T-helper 17 cell (primary cell): ENCODE results near the gene S100A3. TPM values are rescaled to one million over a fixed set of nuclear protein-coding genes. Genes with fewer than 3 reads are reported as not detected.
"Not testable (repeated sequence)": the region's sequence is repeated elsewhere in the genome, so short reads cannot be mapped to it uniquely, and the experiment has no call there.

Source experiments
- ATAC-seq: fragments of 150-1000 bp; cut with Tn5 transposase; 2 replicates; pipeline ENCODE4 v1.10.0; 2021; ENCODE audit warnings: mild to moderate bottlenecking, moderate library complexity
- DNase-seq, 3 donors: peaks; one replicate each; pipeline versions ENCODE4 v3.0.0 to v3.0.0-alpha.2; 2020 to 2021
- H3K9me3 ChIP-seq: one replicate; pipeline ENCODE4 v1.7.0; 2013; ENCODE audit warnings: low read length, mild to moderate bottlenecking; ENCODE audit not compliant: control insufficient read depth, poor library complexity, severe bottlenecking
- H3K27ac Mint-ChIP-seq: one replicate; pipeline ENCODE4 v1.8.0; 2022; ENCODE audit warnings: mild to moderate bottlenecking, moderate library complexity, mixed read lengths
- H3K27me3 Mint-ChIP-seq: one replicate; pipeline ENCODE4 v1.8.0; 2022; ENCODE audit warnings: mixed read lengths
- H3K36me3 Mint-ChIP-seq: one replicate; pipeline ENCODE4 v1.8.0; 2022; ENCODE audit warnings: low read depth, mixed read lengths
- H3K4me1 Mint-ChIP-seq: one replicate; pipeline ENCODE4 v1.8.0; 2022; ENCODE audit warnings: mild to moderate bottlenecking, mixed read lengths
- H3K4me3 Mint-ChIP-seq: one replicate; pipeline ENCODE4 v1.8.0; 2022; ENCODE audit warnings: mild to moderate bottlenecking, moderate library complexity, mixed read lengths
- total RNA-seq, 4 donors: library from RNA in 2 of 4; stranded (reverse) in 2 of 4; gene quantifications; one replicate each; pipeline ENCODE4 v1.2.3 and lab custom pipeline; 2022 to 2026

S100A3 gene
- total RNA-seq, 2 donors from 2014 or later = not detected

DNA sequence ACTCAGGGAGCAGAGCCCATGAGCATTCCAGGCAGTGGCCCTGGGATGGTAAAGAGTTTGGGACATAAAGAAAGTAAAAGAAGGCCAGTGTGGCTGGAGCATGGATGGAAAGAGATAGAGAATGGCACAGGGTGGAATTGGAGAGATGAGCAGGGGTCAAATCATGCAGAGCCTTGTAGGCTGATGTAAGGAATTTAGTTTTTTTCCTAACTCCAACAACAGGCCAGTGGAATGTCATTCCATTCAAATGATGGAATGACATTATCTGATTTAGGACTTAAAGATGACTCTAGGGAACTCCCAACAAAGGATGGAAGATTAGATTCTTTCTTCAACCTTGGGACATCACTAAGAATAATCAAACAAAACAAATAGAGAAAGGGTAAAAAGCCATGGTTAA lies 29.4 kb upstream of the S100A3 start:
- Mint-ChIP-seq H3K27me3 (peaks cover 22% of the 10 kb centered on the region), H3K27ac (no peak overlapping the region), H3K4me1 (peaks cover 6% of the 10 kb centered on the region), H3K4me3 (no peak overlapping the region), H3K36me3 (peaks cover 3% of the 10 kb centered on the region)
- no peaks in the 10 kb centered on the region for H3K9me3 ChIP-seq
- ATAC-seq = no peak
- DNase-seq = no peak

DNA sequence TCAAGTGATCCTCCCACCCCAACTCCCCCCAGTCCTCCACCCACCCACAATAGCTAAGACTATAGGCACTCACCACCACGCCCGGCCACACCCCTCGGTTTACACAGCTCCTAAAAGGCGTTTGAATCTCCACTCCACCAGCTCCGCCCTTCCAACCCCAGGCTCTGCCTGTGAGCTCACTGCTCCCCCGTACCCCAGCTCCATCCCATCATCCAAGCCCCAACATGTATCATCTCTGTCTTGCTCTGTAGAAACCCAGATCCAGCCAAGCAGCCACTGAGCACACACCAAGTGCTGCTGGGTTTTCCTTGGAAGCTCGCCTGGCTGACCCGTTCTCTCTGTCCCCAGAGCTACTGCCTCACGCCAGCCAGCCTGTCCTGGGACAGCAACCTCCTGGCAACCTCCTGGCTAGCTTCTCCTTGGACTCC lies 28.6 kb upstream of the S100A3 start:
- Mint-ChIP-seq H3K4me1 (peaks cover 12% of the 10 kb centered on the region), H3K27me3 (peaks cover 22% of the 10 kb centered on the region), H3K4me3 (no peak overlapping the region), H3K36me3 (peaks cover 3% of the 10 kb centered on the region), H3K27ac (no peak overlapping the region)
- no peaks in the 10 kb centered on the region for H3K9me3 ChIP-seq
- no peak for DNase-seq
- no peak for ATAC-seq

DNA sequence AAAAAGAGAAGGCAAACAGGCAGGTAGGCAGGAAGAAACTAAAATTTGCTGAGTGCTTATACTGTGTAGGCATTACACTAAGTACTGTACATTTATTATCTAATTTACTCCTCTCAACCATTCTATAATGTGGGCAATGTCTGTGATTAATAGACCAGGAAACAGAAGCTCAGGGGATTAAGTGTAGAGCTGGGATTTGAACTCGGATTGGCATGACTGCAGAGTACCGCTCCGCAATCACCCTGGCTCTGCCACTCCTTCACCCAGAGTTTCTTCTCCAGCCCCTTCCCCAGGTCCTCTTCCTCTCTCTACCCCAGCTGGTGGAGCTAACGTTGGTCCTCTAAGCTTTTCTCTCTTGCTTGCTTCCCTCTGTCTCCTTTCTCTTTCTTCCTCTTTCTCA lies 28.1 kb upstream of the S100A3 start:
- ATAC-seq = no peak
- H3K4me1 Mint-ChIP-seq = peaks cover 13% of the 10 kb centered on the region
- peaks cover 22% of the 10 kb centered on the region for H3K27me3 Mint-ChIP-seq
- no peak overlapping the region for H3K4me3 Mint-ChIP-seq
- H3K27ac Mint-ChIP-seq = peak overlapping the region; percentile 54
- no peak for DNase-seq
- no peaks in the 10 kb centered on the region for H3K9me3 ChIP-seq
- H3K36me3 Mint-ChIP-seq = peaks cover 3% of the 10 kb centered on the region

DNA sequence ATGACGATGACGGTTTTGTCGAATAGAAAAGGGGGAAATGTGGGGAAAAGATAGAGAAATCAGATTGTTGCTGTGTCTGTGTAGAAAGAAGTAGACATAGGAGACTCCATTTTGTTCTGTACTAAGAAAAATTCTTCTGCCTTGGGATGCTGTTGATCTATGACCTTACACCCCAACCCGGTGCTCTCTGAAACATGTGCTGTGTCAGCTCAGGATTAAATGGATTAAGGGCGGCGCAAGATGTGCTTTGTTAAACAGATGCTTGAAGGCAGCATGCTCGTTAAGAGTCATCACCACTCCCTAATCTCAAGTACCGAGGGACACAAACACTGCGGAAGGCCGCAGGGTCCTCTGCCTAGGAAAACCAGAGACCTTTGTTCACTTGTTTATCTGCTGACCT lies 26.4 kb upstream of the S100A3 start:
- not testable (repeated sequence) for H3K4me3 Mint-ChIP-seq, H3K27ac Mint-ChIP-seq, H3K9me3 ChIP-seq, ATAC-seq, DNase-seq, H3K36me3 Mint-ChIP-seq
- Mint-ChIP-seq H3K27me3 (peaks cover 22% of the 10 kb centered on the region), H3K4me1 (peaks cover 15% of the 10 kb centered on the region)

DNA sequence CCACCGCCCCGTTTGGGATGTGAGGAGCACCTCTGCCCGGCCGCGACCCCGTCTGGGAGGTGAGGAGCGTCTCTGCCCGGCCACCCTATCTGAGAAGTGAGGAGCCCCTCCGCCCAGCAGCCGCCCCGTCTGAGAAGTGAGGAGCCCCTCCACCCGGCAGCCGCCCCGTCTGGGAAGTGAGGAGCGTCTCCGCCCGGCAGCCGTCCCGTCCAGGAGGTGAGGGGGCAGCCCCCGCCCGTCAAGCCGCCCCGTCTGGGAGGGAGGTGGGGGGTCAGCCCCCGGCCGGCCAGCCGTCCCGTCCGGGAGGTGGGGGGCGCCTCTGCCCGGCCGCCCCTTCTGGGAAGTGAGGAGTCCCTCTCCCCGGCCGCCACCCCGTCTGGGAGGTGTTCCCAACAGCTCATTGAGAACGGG lies 26.0 kb upstream of the S100A3 start:
- Mint-ChIP-seq H3K4me1 (peaks cover 16% of the 10 kb centered on the region), H3K27me3 (peaks cover 22% of the 10 kb centered on the region)
- H3K36me3 Mint-ChIP-seq, H3K9me3 ChIP-seq, H3K27ac Mint-ChIP-seq, H3K4me3 Mint-ChIP-seq, DNase-seq, ATAC-seq: not testable (repeated sequence)

DNA sequence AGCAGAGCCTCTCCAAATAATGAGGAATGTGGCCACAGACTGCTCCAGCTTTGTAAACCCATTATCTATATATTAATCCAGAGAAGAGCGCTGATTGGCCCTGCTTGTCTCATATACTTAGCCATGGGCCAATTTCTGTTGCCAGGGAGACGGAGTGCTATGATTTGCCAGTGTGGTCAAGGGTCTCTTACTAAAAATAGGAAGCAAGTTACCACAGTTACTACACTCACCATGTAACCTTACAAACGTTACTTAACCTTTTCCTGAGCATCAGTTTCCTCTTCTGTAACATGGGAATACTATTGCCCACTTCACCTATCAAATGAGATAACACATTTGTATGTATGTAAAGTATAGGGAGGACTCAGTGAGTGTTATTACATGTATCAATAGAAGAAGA lies 24.3 kb upstream of the S100A3 start:
- H3K27me3 Mint-ChIP-seq = peaks cover 11% of the 10 kb centered on the region
- no peak for DNase-seq
- no peak overlapping the region for H3K4me3 Mint-ChIP-seq
- H3K9me3 ChIP-seq = no peaks in the 10 kb centered on the region
- H3K27ac Mint-ChIP-seq = peak overlapping the region; percentile 2
- no peak for ATAC-seq
- peaks cover 22% of the 10 kb centered on the region for H3K4me1 Mint-ChIP-seq
- peaks cover 3% of the 10 kb centered on the region for H3K36me3 Mint-ChIP-seq

DNA sequence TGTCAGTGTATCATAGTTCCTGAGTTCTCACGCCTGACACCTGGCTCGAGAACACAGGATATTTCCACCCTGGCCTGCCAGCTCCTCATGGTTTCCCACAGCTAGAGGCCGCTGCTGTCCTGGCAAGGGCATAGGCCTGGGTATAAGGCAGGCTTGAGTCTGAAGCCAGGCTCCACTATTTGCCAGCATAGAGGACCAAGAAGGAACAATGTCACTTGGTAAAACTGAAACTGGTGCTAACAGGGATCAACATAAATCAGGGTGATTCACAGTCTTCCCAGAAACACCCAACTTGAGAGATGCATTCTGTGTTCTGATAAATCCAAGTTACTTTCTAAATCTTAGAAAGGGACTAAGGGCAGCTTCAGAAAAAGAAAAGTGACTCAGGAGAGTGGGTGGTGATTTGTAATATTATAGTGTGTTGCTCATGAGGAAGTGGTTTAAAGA lies 23.5 kb upstream of the S100A3 start:
- no peak overlapping the region for H3K4me3 Mint-ChIP-seq
- no peaks in the 10 kb centered on the region for H3K36me3 Mint-ChIP-seq
- peak overlapping the region; percentile 2 for H3K27ac Mint-ChIP-seq
- no peaks in the 10 kb centered on the region for H3K9me3 ChIP-seq
- peaks cover 22% of the 10 kb centered on the region for H3K4me1 Mint-ChIP-seq
- ATAC-seq (peak; percentile 90), DNase-seq (peak in 2 of 3 donors; percentile 14 to 38)
- H3K27me3 Mint-ChIP-seq = peaks cover 3% of the 10 kb centered on the region

DNA sequence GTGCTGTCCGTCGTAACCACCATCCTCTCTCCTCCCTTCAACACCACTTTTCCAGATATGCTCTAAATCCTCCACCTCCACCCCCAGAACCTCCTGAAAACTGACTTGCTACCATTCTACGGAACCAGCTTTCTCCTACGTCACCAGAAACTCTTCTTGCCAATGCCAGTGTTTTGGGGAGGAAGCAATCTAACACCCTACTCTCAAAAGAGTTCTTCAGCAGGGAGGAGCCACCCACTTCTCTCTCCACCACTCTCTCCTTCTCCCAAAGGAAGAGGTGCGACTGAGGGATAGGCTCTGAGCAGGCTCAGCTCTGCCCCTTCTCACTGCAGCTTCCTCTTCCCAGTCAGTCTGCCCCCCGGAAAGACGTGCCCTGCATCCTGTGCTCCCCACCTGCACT lies 22.6 kb upstream of the S100A3 start:
- Mint-ChIP-seq H3K4me3 (no peak overlapping the region), H3K27ac (peak overlapping the region; percentile 8), H3K27me3 (no peaks in the 10 kb centered on the region), H3K4me1 (peaks cover 26% of the 10 kb centered on the region), H3K36me3 (no peaks in the 10 kb centered on the region)
- H3K9me3 ChIP-seq = no peaks in the 10 kb centered on the region
- ATAC-seq = no peak
- DNase-seq = no peak

DNA sequence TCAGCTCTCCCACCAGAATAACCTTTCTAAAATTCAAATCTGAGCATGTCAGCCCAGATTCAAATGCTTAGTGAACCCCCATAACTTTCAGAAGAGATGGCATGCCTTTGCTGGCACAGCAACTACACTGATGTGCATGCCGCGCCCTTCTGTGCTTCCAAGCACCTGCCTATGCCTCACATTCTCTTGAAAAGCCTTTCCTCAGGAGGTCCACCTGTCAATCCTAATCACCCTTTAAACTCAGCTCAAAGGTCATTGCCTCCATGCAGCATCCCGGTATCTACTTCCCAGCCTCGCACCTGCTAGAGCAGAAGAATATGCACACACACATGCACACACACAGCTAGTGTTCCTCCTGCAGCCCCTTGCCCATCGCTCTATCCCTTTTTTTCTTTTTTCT lies 21.8 kb upstream of the S100A3 start:
- peaks cover 31% of the 10 kb centered on the region for H3K4me1 Mint-ChIP-seq

DNA sequence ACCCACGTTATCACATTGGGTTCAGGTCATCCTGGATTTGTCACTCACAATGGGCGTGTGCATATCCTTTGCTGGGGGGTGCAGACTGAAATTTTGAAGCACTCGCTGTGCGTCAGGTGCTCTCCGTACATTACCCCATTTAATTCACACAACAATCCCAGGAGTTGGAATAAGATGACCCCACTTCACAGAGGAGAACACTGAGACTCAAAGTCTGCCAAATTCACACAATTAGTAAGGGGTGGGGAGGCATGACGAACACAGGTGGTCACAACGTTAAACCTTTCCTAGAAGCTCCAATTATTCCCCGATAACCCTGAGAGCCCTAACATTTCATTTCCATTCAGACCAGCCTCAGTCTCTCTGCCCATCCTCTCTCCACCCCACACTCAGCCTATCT lies 20.4 kb upstream of the S100A3 start:
- H3K36me3 Mint-ChIP-seq = no peaks in the 10 kb centered on the region
- no peak overlapping the region for H3K27ac Mint-ChIP-seq
- no peak overlapping the region for H3K4me3 Mint-ChIP-seq
- no peaks in the 10 kb centered on the region for H3K9me3 ChIP-seq
- ATAC-seq (no peak), DNase-seq (no peak)
- no peaks in the 10 kb centered on the region for H3K27me3 Mint-ChIP-seq
- peaks cover 34% of the 10 kb centered on the region for H3K4me1 Mint-ChIP-seq

More for the DNA sequence above, 21.8 kb upstream of the S100A3 start:
- Mint-ChIP-seq H3K27me3 (no peaks in the 10 kb centered on the region), H3K36me3 (no peaks in the 10 kb centered on the region), H3K27ac (peak overlapping the region; percentile 6), H3K4me3 (no peak overlapping the region)
- DNase-seq (no peak), ATAC-seq (no peak)
- no peaks in the 10 kb centered on the region for H3K9me3 ChIP-seq

DNA sequence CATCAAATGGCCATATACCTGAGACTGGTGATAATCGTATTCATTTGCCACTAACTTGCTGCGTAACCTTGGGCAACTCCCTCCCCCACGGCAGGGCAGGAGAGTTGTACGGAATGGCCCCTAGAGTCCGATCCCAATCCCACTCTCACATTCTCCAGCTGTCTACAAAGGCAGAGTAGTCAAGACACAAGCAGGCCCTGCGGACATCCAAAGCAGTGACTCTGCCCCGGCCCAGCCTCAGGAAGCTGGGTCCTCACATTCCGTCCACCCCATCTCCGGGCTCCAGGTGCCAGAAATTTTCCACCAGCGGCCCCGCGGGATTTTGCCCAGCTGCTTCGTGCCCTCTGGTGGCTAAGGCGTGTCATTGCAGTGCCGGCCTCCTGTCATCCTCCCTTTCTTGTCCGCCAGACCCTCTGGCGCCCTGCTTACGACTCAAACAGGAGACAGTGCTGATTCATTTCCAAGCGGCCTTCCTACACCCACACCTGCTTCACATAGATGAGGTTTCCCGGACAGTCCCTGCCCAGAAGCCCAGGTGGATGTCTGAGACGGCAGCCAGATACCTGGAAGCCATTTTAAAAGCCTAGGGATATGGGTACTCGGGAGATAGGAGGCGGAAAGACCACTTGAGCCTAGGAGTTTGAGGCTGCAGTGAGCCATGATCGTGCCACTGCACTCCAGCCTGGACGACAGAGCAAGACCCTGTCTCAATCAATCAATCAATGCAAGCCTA lies 19.5 kb upstream of the S100A3 start:
- Mint-ChIP-seq H3K27me3 (no peaks in the 10 kb centered on the region), H3K36me3 (no peaks in the 10 kb centered on the region), H3K4me3 (peak overlapping the region; percentile 79), H3K4me1 (peaks cover 34% of the 10 kb centered on the region), H3K27ac (peak overlapping the region; percentile 69)
- ATAC-seq (peak; percentile 50), DNase-seq (peak; percentile 67 to 71 (median 68))
- H3K9me3 ChIP-seq = no peaks in the 10 kb centered on the region

DNA sequence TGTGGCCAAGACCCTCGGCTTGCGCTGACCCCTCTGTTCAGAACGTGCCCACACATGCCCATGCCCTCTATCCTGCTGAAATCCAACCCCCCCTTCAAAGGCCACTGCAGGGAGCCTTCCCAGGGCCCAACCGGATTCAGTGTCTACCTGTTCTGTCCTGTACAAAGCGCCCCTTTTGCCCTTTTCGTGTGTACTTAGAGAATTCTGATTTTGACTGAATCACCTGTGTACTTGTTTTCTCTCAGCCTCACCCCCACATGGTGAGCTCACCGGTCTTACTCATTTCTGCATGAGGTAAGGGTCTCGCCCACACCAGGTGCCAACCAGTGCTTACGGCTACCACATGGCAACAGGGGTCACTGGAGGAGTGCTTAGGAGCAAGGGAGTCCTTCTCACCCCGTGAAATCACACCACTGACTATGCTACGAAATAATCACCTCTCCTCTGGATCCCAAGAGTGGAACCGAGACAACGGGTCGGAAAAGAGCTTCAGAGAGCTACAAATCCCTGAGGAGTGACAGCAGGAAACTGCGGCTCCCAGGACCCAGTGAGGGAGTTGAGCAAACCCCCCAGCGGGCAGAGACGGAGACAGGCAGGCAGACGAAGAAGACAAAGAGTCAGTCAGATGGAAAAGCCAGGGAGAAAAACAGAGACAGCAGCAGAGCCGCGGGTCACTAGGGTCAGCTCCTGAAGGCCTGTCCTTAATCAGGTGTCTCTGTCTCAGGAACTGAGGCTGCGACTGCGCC lies 18.7 kb upstream of the S100A3 start:
- no peak for ATAC-seq
- Mint-ChIP-seq H3K36me3 (no peaks in the 10 kb centered on the region), H3K27me3 (no peaks in the 10 kb centered on the region), H3K4me3 (peak overlapping the region; percentile 41), H3K4me1 (peaks cover 30% of the 10 kb centered on the region), H3K27ac (peak overlapping the region; percentile 69)
- H3K9me3 ChIP-seq = no peaks in the 10 kb centered on the region
- no peak for DNase-seq

DNA sequence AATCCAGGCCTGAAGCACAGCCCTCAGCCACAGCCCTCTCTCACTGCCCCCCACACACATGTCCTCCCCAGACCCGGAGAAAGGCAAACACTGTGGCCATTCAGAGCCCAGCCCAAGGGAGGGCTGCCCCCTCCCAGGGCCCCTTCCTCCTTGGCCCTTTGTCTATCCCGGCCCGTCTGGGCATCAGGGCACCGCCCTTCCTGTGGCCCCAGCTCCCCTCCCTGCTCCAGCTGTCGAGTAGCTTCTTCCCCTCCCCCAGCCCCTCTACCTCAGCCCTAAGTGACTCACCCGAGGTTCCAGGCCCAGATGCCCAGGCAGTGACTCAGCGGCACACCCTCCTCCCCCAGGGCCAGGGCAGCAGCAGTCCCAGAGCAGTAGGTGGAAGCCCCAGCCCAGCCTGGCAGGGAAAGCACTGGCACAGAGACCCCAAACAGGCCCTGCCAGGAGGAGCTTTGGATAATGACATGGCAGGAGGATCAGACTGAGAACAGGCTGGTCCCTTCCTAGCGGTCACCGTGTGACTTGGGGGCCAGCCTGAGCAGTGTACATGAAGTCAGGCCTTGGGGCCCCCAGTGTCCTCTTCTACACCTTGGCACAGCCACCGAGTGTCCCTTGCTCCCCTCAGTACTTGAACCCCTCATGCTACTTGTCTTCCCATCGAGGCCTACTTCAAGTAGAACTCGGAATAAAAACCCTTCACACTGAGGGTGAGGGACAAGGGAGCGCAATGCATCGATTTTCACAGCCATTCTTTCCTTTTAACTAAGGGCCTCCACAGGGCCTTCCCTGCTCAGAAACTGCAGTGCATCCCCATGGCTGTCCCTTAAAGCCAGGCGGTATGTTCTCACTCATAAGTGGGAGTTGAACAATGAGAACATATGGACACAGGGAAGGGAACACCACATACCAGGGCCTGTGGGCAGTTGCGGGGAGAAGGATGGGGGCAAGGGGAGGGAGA lies 17.6 kb upstream of the S100A3 start:
- Mint-ChIP-seq H3K27me3 (no peaks in the 10 kb centered on the region), H3K4me1 (peaks cover 27% of the 10 kb centered on the region), H3K27ac (peak overlapping the region; percentile 96), H3K4me3 (peak overlapping the region; percentile 76), H3K36me3 (no peaks in the 10 kb centered on the region)
- peak; percentile 41 to 77 (median 58) for DNase-seq
- H3K9me3 ChIP-seq = no peaks in the 10 kb centered on the region
- peak; percentile 87 for ATAC-seq
